Lower lobe of right lung (tissue), 2 donors: ENCODE data around the gene MAK. TPM values are rescaled to one million over a fixed set of nuclear protein-coding genes. Genes with fewer than 3 reads are reported as not detected.
"Not testable (repeated sequence)": the region's sequence is repeated elsewhere in the genome, so short reads cannot be mapped to it uniquely, and the experiment has no call there.

ENCODE experiments used
- ATAC-seq, 2 donors: fragments of 200-7000 bp; cut with Tn5 transposase; one replicate each; pipeline ENCODE4 v1.9.1; 2020 to 2022; ENCODE audit warnings: mild to moderate bottlenecking in 2 of 2, moderate library complexity in 2 of 2
- DNase-seq: peaks from one replicate; pipeline ENCODE4 v3.0.0-alpha.2; 2020
- H3K27ac ChIP-seq: fragments of 200-600 bp; one replicate; pipeline ENCODE4 v1.8.0; 2022
- H3K27me3 ChIP-seq: fragments of 200-600 bp; one replicate; pipeline ENCODE4 v1.8.0; 2022; ENCODE audit warnings: low read depth
- H3K36me3 ChIP-seq: fragments of 200-600 bp; one replicate; pipeline ENCODE4 v1.8.0; 2022; ENCODE audit warnings: mild to moderate bottlenecking
- H3K4me1 ChIP-seq: fragments of 200-600 bp; one replicate; pipeline ENCODE4 v1.8.0; 2022
- H3K4me3 ChIP-seq: fragments of 200-600 bp; one replicate; pipeline ENCODE4 v1.8.0; 2022; ENCODE audit warnings: mild to moderate bottlenecking
- H3K9me3 ChIP-seq: fragments of 200-600 bp; one replicate; pipeline ENCODE4 v1.8.0; 2022
- intact Hi-C: fragments of 100-400 bp; cut with DNase I; formaldehyde crosslinking; loops from one replicate; pipeline ENCODE4 v1.11.0; 2022
- total RNA-seq: library from RNA; stranded (reverse); fragmentation: NEBNext Ultra II Directional; extraction: Animal tissue kit (Norgen Biotek cat#: 25700); gene quantifications from one replicate; pipeline ENCODE4 v1.2.1, GENCODE V29; 2021
- TF ChIP-seq, protein P1 (sequence below): fragments of 200-600 bp; IDR thresholded peaks from one replicate; pipeline ENCODE4 v1.8.0; 2022; ENCODE audit warnings: antibody characterized with exemption, mild to moderate bottlenecking
- donor health status: DM: no; HTN: yes; CAD: no; lungs with severe emphysema.

Gene MAK
- total RNA-seq, 1 donor from 2014 or later, result 1.3 TPM

DNA sequence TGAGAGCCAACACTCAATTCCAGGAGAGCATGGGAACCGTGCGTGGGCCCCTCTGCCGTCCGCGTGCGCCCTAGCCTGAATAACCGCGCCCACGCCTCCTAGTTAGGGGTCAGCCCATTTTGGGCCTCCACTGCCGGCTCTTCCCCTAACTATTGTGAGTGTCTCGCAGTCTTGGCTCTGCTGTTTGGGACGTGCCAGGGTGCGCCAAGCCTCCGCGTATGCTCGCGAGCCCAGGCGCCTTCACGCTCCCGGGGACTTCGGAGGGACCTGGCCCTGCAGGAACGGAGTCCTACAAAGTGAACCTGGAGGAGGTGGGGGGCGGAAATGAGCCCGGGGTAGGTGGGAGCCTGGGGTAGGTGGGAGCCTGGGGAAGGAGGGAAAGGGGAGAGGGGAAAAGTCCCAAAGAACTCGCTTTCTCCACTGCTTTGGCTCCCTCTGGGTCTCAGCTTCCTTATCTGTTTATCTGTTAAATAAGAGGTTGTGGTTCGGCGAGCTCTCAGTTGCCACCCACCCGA lies 44.4 kb upstream of the MAK start:
- intact Hi-C loops, result no loop called here
- no peak for DNase-seq
- Histone ChIP-seq H3K9me3 (no peaks in the 10 kb centered on the region), H3K27me3 (peaks cover 64% of the 10 kb centered on the region), H3K27ac (no peak overlapping the region), H3K4me3 (no peak overlapping the region), H3K4me1 (peaks cover 15% of the 10 kb centered on the region), H3K36me3 (no peaks in the 10 kb centered on the region)
- TF ChIP-seq, protein P1, sequence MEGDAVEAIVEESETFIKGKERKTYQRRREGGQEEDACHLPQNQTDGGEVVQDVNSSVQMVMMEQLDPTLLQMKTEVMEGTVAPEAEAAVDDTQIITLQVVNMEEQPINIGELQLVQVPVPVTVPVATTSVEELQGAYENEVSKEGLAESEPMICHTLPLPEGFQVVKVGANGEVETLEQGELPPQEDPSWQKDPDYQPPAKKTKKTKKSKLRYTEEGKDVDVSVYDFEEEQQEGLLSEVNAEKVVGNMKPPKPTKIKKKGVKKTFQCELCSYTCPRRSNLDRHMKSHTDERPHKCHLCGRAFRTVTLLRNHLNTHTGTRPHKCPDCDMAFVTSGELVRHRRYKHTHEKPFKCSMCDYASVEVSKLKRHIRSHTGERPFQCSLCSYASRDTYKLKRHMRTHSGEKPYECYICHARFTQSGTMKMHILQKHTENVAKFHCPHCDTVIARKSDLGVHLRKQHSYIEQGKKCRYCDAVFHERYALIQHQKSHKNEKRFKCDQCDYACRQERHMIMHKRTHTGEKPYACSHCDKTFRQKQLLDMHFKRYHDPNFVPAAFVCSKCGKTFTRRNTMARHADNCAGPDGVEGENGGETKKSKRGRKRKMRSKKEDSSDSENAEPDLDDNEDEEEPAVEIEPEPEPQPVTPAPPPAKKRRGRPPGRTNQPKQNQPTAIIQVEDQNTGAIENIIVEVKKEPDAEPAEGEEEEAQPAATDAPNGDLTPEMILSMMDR, result no peak
- ATAC-seq, result no peak

DNA sequence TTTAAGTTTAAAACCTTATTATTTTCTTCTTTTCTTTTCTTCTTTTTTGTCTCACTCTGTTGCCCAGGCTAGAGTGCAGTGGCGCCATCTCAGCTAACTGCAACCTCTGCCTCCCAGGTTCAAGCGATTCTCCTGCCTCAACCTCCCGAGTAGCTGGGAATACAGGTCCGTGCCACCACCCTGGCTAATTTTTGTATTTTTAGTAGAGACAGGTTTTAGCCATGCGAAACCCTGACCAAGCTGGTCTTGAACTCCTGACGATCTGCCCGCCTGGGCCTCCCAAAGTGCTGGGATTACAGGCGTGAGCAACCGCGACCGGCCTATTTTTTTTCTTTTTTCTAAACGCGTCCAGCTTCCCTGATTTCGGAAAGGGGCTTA lies 43.9 kb upstream of the MAK start:
- intact Hi-C loops, DNase-seq, H3K27ac ChIP-seq, ATAC-seq, H3K4me3 ChIP-seq, H3K9me3 ChIP-seq, H3K36me3 ChIP-seq: not testable (repeated sequence)
- peaks cover 64% of the 10 kb centered on the region for H3K27me3 ChIP-seq
- H3K4me1 ChIP-seq, result peaks cover 15% of the 10 kb centered on the region

DNA sequence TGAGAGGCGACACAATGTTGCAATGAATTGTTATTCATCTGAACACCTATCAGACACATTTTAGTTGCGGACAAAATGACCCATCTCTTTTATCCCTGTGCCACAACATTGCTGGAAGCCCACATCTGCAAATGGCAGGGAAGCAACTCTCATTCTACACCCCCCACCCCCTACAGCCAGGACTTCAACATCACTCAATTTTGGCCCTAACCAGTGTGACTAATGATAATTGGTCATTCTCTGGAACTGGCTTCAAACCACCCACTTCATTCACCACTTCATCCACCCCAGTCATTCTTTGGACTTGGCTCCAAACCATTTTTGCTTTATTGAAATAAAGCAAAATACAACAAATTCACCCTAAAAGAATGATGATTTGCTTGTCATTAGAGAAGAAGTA lies 42.0 kb upstream of the MAK start:
- TF ChIP-seq, protein P1, result no peak
- Histone ChIP-seq H3K36me3 (no peaks in the 10 kb centered on the region), H3K27me3 (peaks cover 45% of the 10 kb centered on the region), H3K4me1 (peaks cover 4% of the 10 kb centered on the region), H3K27ac (no peak overlapping the region), H3K4me3 (no peak overlapping the region), H3K9me3 (no peaks in the 10 kb centered on the region)
- no peak for DNase-seq
- no peak for ATAC-seq
- intact Hi-C loops, result no loop called here

DNA sequence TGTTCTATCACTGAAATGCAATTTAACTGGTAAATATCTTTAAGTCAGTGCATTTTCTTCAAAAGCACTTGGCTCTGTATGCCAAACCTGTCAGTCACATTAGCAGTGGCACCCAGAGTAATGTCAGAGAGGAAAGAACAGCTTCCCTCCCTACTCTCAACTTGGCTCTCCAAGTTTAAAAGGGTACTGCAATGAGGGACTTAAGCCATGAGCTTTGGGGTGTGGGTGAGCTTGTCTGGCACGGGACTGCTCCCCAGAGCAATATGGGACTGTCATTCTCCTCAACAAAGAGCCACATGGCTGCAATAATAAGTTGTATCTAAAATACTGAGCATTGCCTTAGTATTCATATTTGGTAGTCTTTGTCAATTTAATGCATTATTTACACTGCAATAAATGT lies 39.5 kb upstream of the MAK start:
- no peak for ATAC-seq
- Histone ChIP-seq H3K4me3 (no peak overlapping the region), H3K27me3 (peaks cover 21% of the 10 kb centered on the region), H3K36me3 (no peaks in the 10 kb centered on the region), H3K9me3 (no peaks in the 10 kb centered on the region), H3K4me1 (no peaks in the 10 kb centered on the region), H3K27ac (no peak overlapping the region)
- DNase-seq, result no peak
- TF ChIP-seq, protein P1, result no peak
- intact Hi-C loops, result no loop called here

DNA sequence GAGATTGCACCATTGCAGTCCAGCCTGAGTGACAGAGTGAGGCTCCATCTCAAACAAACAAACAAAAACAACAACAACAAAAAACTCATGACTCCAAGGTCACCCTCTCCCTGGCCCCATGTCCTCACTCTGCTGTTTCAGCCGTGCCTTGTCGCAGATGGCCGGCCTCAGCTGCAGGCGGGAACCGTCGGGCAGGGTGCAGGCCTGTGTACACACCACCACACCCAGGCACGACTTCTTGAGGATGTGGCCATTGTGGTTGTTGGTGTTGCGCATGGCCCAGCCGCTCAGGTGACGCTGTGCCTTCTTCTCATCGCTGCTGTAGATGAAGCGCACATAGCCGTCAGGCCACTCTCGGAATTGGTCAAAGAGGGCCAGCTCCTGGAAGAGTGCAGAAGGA lies 38.7 kb upstream of the MAK start:
- ATAC-seq, result no peak
- Histone ChIP-seq H3K27ac (no peak overlapping the region), H3K36me3 (no peaks in the 10 kb centered on the region), H3K9me3 (no peaks in the 10 kb centered on the region), H3K27me3 (peaks cover 13% of the 10 kb centered on the region), H3K4me1 (no peaks in the 10 kb centered on the region), H3K4me3 (no peak overlapping the region)
- TF ChIP-seq, protein P1, result no peak
- intact Hi-C loops, result no loop called here
- DNase-seq, result no peak

DNA sequence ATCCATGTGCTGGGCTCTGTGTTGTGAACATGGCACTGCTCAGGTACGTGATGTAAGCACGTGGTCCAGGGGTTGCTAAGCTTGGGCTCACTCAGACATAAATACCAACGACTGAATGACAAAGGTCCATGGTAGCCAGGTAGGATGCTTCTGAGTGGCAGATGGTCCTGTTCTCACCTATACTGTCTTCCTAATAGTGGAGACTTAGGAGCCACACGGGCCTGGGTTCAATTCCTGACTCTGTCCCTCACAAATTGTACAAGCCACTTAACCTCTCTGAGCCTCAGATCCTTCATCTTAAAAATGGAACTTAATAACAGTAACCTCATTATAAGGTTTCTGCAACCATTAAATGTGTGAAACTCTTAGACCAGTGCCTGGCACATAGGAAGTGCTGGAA lies 36.7 kb upstream of the MAK start:
- no peaks in the 10 kb centered on the region for H3K9me3 ChIP-seq
- H3K36me3 ChIP-seq, result no peaks in the 10 kb centered on the region
- no peak for DNase-seq
- H3K27ac ChIP-seq, result no peak overlapping the region
- no peak overlapping the region for H3K4me3 ChIP-seq
- intact Hi-C loops, result no loop called here
- H3K27me3 ChIP-seq, result no peaks in the 10 kb centered on the region
- no peak for ATAC-seq
- TF ChIP-seq, protein P1, result no peak
- H3K4me1 ChIP-seq, result no peaks in the 10 kb centered on the region
